Muscle of leg (tissue), 11 donors: Measurements from ENCODE around the gene OCIAD1. TPM values are rescaled to one million over a fixed set of nuclear protein-coding genes. Genes with fewer than 3 reads are reported as not detected.
A peak's percentile ranks its signal among the peaks of the same experiment; 100 is the strongest.

Experiments
- DNase-seq: peaks from one replicate; pipeline ENCODE4 v3.0.0; 2013
- H3K27ac ChIP-seq: one replicate; pipeline ENCODE4 v1.5.1; 2013; ENCODE audit warnings: mild to moderate bottlenecking, low read length, control low read depth
- H3K27me3 ChIP-seq: one replicate; pipeline ENCODE4 v1.6.1; 2013; ENCODE audit warnings: low read length; ENCODE audit not compliant: control insufficient read depth, insufficient read depth
- H3K36me3 ChIP-seq: one replicate; pipeline ENCODE4 v1.6.1; 2013; ENCODE audit warnings: low read length; ENCODE audit not compliant: control insufficient read depth, insufficient read depth
- H3K4me1 ChIP-seq: one replicate; pipeline ENCODE4 v1.6.1; 2013; ENCODE audit warnings: low read length; ENCODE audit not compliant: control insufficient read depth, insufficient read depth
- H3K4me3 ChIP-seq: one replicate; pipeline ENCODE4 v1.5.1; 2013; ENCODE audit warnings: low read length, control low read depth
- H3K9me3 ChIP-seq: replicated peaks from 2 replicates; pipeline ENCODE4 v1.6.1; 2013; ENCODE audit warnings: low read depth, low read length; ENCODE audit not compliant: control insufficient read depth
- WGBS: methylation state at CpG from one replicate; pipeline ENCODE4 v1.1.5; 2013; ENCODE audit warnings: missing lambda C conversion rate; ENCODE audit not compliant: insufficient coverage; 5-methylcytosine and 5-hydroxymethylcytosine counted together
- polyA plus RNA-seq, 8 donors: library from polyadenylated mRNA; unstranded; fragments of 120-200 nt; gene quantifications; one replicate each; pipeline versions ENCODE4 v1.2.1 to v1.2.3, GENCODE V29; 2013; ENCODE audit warnings: inconsistent platforms in 1 of 8, low replicate concordance in 1 of 8; ENCODE audit not compliant: insufficient read length in 8 of 8, insufficient read depth in 1 of 8
- total RNA-seq: library from RNA; stranded (reverse); fragments of 120-200 nt; gene quantifications from one replicate; pipeline ENCODE4 v1.2.4, GENCODE V29; 2013

Gene OCIAD1
- total and polyA plus RNA-seq, 9 donors, result 158 to 236 (median 195) TPM

DNA sequence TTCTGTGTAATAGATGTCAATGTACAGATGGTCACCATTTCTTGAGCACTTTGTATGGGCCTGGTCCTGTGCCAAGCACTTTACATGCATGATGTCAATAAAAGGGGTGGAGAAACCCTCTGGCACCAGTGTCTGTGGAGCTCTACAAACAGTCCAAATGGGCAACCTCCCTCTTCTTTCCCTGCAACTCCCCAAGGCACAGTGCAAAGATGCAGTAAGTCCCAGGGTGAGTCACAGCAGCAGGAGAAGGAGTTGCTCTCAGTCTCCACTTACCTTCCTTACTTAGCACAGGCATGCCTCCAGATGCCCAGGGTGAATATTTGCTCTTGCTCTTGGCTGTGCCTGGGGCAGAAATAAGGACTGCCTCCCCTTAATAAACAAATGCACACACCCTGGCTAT, 71.4 kb downstream of the OCIAD1 start:
- no peaks in the 10 kb centered on the region for H3K36me3 ChIP-seq
- H3K27ac ChIP-seq, result no peak overlapping the region
- no peaks in the 10 kb centered on the region for H3K9me3 ChIP-seq
- H3K27me3 ChIP-seq, result no peaks in the 10 kb centered on the region
- no peak overlapping the region for H3K4me3 ChIP-seq
- DNase-seq, result no peak
- peaks cover 12% of the 10 kb centered on the region for H3K4me1 ChIP-seq

DNA sequence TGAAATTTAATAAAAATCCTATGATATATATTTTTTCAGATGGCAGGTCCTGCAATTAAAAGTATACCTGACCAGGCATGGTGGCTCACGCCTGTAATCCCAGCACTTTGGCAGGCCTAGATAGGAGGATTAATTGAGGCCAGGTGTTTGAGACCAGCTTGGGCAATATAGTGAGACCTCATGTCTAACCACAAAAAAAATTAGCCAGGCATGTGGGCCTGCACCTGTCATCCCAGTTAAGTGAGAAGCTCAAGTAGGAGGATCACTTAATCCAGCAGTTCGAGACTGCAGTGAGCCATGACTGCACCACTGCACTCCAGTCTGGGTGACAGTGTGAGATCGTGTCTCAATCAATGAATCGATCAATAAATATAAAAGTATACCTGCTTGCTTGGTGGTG, 73.2 kb downstream of the OCIAD1 start:
- peaks cover 12% of the 10 kb centered on the region for H3K4me1 ChIP-seq
- H3K27ac ChIP-seq, result no peak overlapping the region
- no peaks in the 10 kb centered on the region for H3K27me3 ChIP-seq
- WGBS, result no CpG with 5 or more reads among the region's 4 CpGs
- no peaks in the 10 kb centered on the region for H3K36me3 ChIP-seq
- no peak overlapping the region for H3K4me3 ChIP-seq
- no peaks in the 10 kb centered on the region for H3K9me3 ChIP-seq
- DNase-seq, result no peak

DNA sequence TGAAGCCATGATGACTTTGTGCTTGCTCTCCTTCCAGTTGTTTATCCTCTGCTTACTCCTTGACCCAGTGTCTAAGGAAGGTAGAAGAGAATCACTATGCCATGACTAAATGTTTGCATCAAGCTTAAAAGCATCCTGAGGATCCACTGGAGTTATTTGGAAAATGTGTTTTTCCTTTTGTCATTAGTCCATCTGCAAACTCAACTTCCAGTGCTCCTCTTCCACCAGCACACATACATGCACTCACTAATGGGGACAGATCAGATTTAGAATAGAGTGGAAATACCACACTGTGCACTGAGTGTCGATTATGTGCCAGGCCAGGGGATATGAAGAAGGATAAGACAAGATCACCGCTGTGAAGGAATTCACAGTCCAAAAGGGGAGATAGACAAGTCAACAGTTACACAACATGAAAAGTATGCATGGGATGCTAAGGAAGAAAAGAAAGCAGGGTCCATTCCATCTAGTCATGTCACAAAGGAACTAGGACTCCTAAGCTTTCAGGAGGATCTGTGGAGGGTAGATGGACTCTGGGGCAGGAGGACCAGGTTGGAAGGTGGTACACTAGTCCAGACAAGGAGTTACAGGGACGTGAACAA, 73.8 kb downstream of the OCIAD1 start:
- Histone ChIP-seq H3K27ac (no peak overlapping the region), H3K27me3 (no peaks in the 10 kb centered on the region), H3K4me3 (no peak overlapping the region), H3K36me3 (no peaks in the 10 kb centered on the region), H3K9me3 (no peaks in the 10 kb centered on the region), H3K4me1 (peaks cover 12% of the 10 kb centered on the region)
- WGBS, result 92% methylated on average over 2 of the region's 3 CpGs
- DNase-seq, result no peak

DNA sequence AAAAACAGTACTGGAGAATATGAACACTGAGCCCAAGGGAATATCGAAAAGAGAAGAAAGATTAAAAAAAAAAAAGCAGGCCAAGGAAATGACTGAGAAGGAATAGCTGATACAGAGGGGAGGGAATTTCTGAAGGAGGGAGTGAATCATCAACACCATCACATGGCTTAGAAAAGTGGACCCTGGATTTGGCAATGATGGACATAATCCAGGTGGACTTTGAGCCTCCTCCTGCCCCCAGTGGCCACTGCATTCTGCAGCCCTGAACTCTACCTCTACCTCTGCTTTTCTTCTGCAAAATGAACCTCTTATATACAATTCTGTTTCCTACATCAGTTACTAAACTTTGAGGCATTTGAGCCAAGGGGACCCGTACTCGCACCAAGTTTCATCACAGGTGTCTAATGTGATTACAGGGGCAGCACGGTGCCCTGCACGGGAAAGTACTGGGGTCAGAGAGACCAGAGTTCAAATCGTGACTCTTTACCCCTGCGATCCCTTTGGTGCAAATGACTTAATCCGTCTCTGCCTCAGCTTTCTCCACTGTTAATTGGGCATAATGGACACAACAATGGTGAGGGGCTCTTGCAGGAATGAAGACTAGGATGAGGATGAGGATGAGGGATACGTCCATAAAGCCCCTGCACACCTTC, 74.6 kb downstream of the OCIAD1 start:
- H3K4me1 ChIP-seq, result peaks cover 12% of the 10 kb centered on the region
- H3K27ac ChIP-seq, result no peak overlapping the region
- H3K9me3 ChIP-seq, result no peaks in the 10 kb centered on the region
- H3K36me3 ChIP-seq, result no peaks in the 10 kb centered on the region
- H3K4me3 ChIP-seq, result no peak overlapping the region
- DNase-seq, result no peak
- WGBS, result 77% methylated on average over 5 of the region's 9 CpGs
- no peaks in the 10 kb centered on the region for H3K27me3 ChIP-seq

DNA sequence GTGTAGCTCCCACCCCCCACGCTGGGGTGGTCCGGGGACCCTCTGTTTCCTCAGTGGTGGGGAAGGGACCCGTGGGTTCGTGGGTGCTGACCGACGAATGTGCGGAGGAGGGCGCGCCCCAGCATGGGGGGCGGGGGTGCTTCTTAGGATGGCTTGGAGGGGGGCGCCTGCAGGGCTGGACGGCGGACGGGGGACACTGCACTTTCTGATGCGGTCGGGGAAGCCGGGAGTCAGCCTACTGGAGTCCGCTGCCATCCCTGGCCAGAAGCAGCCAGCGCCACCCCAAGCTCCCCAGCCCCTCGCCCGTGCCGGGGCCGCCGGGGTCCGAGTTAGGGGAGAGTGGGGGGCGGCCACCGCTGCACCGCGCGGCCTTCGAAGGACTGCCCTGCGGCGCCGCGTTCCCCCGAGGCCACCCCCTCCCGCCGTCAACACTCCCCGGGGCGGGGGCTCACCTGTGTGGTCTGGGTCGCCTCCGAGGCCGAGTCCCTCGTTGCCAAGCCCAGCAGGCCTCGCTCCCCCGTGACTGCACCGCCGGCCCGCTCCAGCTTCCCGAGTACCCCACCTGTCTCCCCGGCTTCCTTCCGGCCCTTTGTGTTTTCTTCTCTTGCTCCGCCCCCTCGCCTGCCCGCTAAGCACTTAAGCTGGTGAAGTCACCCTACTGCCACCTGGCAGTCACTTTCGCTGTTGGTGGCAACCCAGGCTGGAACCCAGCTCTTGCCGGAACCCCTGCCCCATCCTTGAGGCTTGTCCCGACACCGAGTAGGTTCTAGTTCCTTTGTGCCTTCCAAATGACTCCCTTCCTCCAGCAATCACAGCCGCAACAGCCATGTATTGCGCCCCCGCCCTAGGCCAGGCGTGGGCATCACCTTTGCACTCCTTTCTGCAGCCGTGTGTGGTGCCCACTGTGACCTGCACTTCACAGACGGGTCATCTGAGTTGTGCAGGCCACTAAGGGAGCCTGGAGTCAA, 75.6 kb downstream of the OCIAD1 start, which contains the start of gene OCIAD2:
Gene OCIAD2 (minus strand): TSS at position 569 of the 968 bp plus-strand sequence. CDS start 2,225 bp downstream, outside the sequence.
- H3K4me1 ChIP-seq, result peaks cover 12% of the 10 kb centered on the region
- no peak within 1 kb of the TSS for H3K27ac ChIP-seq
- no peaks in the 10 kb centered on the region for H3K9me3 ChIP-seq
- H3K36me3 ChIP-seq, result no peaks in the 10 kb centered on the region
- DNase-seq, result peak; percentile 56
- H3K27me3 ChIP-seq, result no peaks in the 10 kb centered on the region
- peak within 1 kb of the TSS; percentile 56 for H3K4me3 ChIP-seq
- WGBS, result 10% methylated on average over 45 of the region's 65 CpGs

DNA sequence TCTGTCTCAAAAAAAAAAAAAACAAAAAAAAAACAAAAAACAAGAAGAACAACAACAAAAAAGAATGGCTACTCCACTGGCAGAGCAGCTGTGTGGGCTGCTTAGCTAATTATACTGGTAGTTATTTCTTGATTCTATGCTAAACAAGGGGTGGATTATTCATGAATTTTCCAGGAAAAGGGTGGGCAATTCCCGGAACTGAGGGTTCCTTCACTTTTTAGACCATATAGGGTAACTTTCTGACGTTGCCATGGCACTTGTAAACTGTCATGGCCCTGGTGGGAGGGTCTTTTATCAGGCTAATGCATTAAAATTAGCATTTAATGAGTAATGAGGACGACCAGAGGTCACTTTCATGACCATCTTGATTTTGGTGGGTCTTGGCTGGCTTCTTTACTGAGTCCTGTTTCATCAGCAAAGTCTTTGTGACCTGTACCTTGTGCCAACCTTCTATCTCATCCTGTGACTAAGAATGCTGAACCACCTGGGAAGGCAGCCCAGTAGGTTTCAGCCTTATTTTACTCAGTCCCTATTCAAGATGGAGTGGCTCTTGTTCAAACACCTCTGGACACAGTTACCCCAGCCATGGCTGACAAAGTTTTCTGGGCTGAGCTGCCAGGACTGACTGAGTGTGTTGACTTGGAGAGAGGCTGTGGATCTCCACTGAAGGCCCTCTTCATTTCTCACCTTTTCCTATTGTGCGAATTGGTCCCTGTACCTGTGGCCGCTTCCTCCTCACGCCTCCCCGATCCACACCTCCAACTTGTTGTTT, 77.0 kb downstream of the OCIAD1 start:
- no peaks in the 10 kb centered on the region for H3K9me3 ChIP-seq
- H3K27ac ChIP-seq, result no peak overlapping the region
- WGBS, result 90% methylated on average over 6 of the region's 7 CpGs
- no peak for DNase-seq
- no peaks in the 10 kb centered on the region for H3K36me3 ChIP-seq
- H3K4me1 ChIP-seq, result peaks cover 12% of the 10 kb centered on the region
- no peaks in the 10 kb centered on the region for H3K27me3 ChIP-seq
- H3K4me3 ChIP-seq, result no peak overlapping the region

DNA sequence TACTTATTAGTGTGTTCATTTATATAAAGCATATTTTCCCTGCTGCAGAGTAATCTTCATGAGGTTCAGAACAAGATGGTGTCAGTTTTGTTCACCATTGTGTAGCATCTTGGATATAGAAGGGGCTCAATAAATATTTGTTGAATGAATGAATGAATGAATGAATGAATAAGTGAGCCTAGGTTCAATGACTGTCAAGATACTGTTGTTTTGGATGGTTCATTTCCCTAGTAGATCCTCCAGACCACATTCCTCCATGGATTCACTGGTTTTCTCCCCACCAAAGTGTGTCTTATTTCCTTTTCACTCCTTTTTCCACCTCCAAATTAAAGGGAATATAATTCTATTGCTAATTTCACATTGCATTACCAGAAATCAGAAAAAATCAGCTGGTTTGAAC, 77.8 kb downstream of the OCIAD1 start:
- H3K4me3 ChIP-seq, result no peak overlapping the region
- H3K36me3 ChIP-seq, result no peaks in the 10 kb centered on the region
- no peak for DNase-seq
- H3K27me3 ChIP-seq, result no peaks in the 10 kb centered on the region
- no peaks in the 10 kb centered on the region for H3K9me3 ChIP-seq
- no peak overlapping the region for H3K27ac ChIP-seq
- peaks cover 12% of the 10 kb centered on the region for H3K4me1 ChIP-seq

DNA sequence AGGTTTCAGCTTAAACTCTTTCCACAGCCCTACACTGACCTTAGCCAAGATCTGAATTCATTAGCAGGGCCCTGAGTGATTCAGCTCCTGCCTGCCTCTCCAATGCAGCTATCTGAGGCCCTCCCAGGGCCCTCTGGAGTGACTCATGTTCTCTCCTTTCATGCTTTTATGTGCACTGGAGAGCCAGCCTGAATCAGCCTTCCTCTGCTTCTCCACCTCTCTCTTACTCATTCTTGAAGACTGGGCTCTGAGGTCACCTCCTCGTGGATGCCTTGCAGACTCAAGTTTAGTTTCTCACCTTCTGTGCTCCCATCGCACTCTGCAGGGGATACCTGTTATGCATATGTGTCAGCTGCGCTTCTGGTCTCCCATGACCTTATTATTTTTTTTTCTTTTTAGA, 78.8 kb downstream of the OCIAD1 start:
- no peak for DNase-seq
- no peaks in the 10 kb centered on the region for H3K9me3 ChIP-seq
- H3K27ac ChIP-seq, result no peak overlapping the region
- H3K4me1 ChIP-seq, result peaks cover 12% of the 10 kb centered on the region
- WGBS, result 67% methylated on average over 1 of the region's 3 CpGs
- no peaks in the 10 kb centered on the region for H3K36me3 ChIP-seq
- H3K4me3 ChIP-seq, result no peak overlapping the region
- H3K27me3 ChIP-seq, result no peaks in the 10 kb centered on the region

DNA sequence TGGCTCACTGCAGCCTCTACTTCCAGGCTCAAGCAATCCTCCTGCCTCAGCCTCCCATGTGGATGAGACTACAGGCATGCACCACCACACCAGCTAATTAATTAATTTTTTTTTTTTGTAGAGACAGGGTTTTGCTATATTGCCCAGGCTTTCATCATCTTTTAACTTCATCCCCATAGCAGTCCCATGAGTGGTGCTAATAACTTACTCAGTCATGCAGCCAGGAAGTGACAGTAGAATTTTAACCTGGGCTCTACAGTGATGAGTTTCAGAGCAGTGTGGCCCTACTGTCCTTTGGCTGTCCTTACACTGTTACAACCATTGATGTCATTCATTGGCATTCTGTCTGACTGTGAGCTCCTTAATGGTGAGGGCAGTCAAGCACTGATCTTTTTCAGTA, 79.6 kb downstream of the OCIAD1 start:
- Histone ChIP-seq H3K4me3 (no peak overlapping the region), H3K9me3 (no peaks in the 10 kb centered on the region), H3K4me1 (peaks cover 12% of the 10 kb centered on the region), H3K27me3 (no peaks in the 10 kb centered on the region), H3K36me3 (no peaks in the 10 kb centered on the region), H3K27ac (no peak overlapping the region)
- no peak for DNase-seq
